Activated B cell treated with CpG ODN at 0.5 μM for 24 hours (primary cell): ENCODE measurements around the gene NEURL2. TPM values are rescaled to one million over a fixed set of nuclear protein-coding genes. Genes with fewer than 3 reads are reported as not detected.

Source experiments
- ATAC-seq: fragments of 200-7000 bp; cut with Tn5 transposase; one replicate; pipeline ENCODE4 v1.10.0; 2021; ENCODE audit warnings: low read depth, mild to moderate bottlenecking, moderate library complexity
- CTCF ChIA-PET: fragments of 350-600 bp; sonication (Branson Sonifier 250); formaldehyde crosslinking; loops from one replicate; lab custom pipeline; 2021; ENCODE audit warnings: antibody characterized with exemption; lab: Charles Lee
- POLR2A ChIA-PET: fragments of 350-600 bp; sonication (Branson Sonifier 250); formaldehyde crosslinking; loops from one replicate; lab custom pipeline; 2021; ENCODE audit warnings: antibody characterized with exemption; lab: Charles Lee
- DNase-seq: peaks from one replicate; pipeline ENCODE4 v3.0.0; 2022
- H3K27ac Mint-ChIP-seq: one replicate; pipeline ENCODE4 v1.8.0; 2020; ENCODE audit warnings: mixed read lengths
- H3K27me3 Mint-ChIP-seq: one replicate; pipeline ENCODE4 v1.8.0; 2021; ENCODE audit warnings: mixed read lengths
- H3K36me3 Mint-ChIP-seq: one replicate; pipeline ENCODE4 v1.8.0; 2021; ENCODE audit warnings: low read depth, mixed read lengths
- H3K4me1 Mint-ChIP-seq: one replicate; pipeline ENCODE4 v1.8.0; 2021; ENCODE audit warnings: mixed read lengths
- H3K4me3 Mint-ChIP-seq: one replicate; pipeline ENCODE4 v1.8.0; 2020; ENCODE audit warnings: mild to moderate bottlenecking, mixed read lengths
- H3K9me3 Mint-ChIP-seq: one replicate; pipeline ENCODE4 v1.8.0; 2020; ENCODE audit warnings: mixed read lengths
- CTCF ChIP-seq: fragments of 200-600 bp; IDR thresholded peaks from one replicate; pipeline ENCODE4 v1.8.0; 2022; ENCODE audit warnings: antibody characterized with exemption, mild to moderate bottlenecking
- intact Hi-C: fragments of 100-400 bp; cut with micrococcal nuclease; formaldehyde crosslinking; loops from one replicate; pipeline ENCODE4 v1.15.1; 2024
- total RNA-seq: library from RNA; stranded (reverse); gene quantifications from 2 replicates; pipeline ENCODE4 v1.2.3, GENCODE V29; 2022

The NEURL2 gene
- total RNA-seq, 1 donor from 2014 or later, result 2.0 TPM

DNA sequence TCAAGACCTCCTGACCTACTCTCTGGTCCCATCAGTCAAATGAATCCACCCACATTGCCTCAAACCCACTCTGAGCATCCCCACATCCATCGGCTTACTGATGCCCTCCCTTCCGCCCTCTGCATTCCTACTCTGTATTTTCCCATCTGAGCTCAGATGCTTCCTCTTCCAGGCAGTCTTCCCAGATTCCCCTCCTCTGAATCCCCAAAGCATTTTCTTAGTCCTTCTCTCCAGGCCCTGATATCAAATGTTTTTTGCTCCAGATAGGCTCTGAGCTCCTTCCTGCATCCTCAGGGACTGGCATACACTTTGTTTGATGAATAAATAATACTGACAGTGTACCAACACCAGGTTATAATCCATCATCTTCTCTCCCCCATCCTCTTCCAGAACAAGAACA, 17.1 kb upstream of the NEURL2 start:
- no peak overlapping the region for H3K4me3 Mint-ChIP-seq
- no peak for TF ChIP-seq CTCF

DNA sequence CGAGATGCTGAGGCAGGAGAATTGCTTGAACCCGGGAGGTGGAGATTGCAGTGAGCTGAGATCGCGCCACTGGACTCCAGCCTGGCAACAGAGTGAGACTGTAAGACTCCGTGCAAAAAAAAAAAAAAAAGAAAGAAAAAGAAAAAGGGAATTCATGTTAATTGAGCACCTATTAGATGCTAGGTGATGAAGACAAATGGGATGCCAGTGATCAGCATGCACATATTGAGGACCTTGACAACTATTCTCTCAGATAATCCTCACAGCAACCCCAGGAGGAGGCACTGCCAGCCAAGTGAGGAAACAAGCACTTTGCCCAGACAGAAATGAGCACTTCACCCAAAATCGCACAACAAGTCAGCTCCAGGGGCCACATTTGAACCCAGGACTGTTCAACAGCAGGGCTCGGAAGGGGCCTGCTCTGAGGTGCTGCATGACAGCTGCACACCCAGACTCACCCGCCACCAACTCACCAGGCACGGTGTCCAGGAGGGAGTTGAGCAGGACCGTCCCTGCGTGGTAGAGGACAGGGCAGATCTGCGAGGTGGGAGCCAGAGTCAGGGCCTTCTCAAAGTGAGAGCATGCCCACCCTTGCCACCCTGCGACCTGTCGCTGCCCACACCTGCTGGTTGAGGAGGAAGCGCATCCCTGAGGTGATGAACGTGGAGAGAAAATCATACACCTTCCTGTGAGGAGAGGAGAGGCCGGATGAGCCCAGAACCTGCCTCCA, 16.4 kb upstream of the NEURL2 start:
- H3K4me3 Mint-ChIP-seq, result no peak overlapping the region
- TF ChIP-seq CTCF, result no peak
- no peak overlapping the region for H3K27ac Mint-ChIP-seq
- ATAC-seq (no peak), DNase-seq (no peak)
- no peaks in the 10 kb centered on the region for H3K27me3 Mint-ChIP-seq
- H3K9me3 Mint-ChIP-seq, result no peaks in the 10 kb centered on the region
- H3K4me1 Mint-ChIP-seq, result peaks cover 28% of the 10 kb centered on the region
- ChIA-PET CTCF (no interaction called here), POLR2A (no interaction called here)
- H3K36me3 Mint-ChIP-seq, result no peaks in the 10 kb centered on the region
- intact Hi-C loops, result no loop called here

More for the DNA sequence above, 17.1 kb upstream of the NEURL2 start:
- Mint-ChIP-seq H3K27me3 (peaks cover under 1% of the 10 kb centered on the region), H3K36me3 (no peaks in the 10 kb centered on the region), H3K9me3 (no peaks in the 10 kb centered on the region), H3K27ac (no peak overlapping the region), H3K4me1 (peaks cover 26% of the 10 kb centered on the region)
- ATAC-seq, result no peak
- intact Hi-C loops, result no loop called here
- DNase-seq, result no peak
- POLR2A ChIA-PET, result no interaction called here
- CTCF ChIA-PET, result no interaction called here

GRCh38 chr20:45905505-45906079, 14.6 kb upstream of the NEURL2 start:
- Mint-ChIP-seq H3K27ac (no peak overlapping the region), H3K9me3 (no peaks in the 10 kb centered on the region), H3K4me1 (peaks cover 19% of the 10 kb centered on the region), H3K36me3 (no peaks in the 10 kb centered on the region), H3K4me3 (no peak overlapping the region), H3K27me3 (no peaks in the 10 kb centered on the region)
- TF ChIP-seq CTCF, result no peak
- DNase-seq, result no peak
- ChIA-PET CTCF (interaction anchor here (0.9 kb wide), 1 partner anchor 15 kb away, joined by 3 read pairs; no protein-coding TSS in a partner anchor), POLR2A (interaction anchor here (0.7 to 1.2 kb wide), 2 partner anchors 9 to 65 kb away, joined by 3 to 4 read pairs; no protein-coding TSS in a partner anchor)
- no peak for ATAC-seq
- intact Hi-C loops, result no loop called here

GRCh38 chr20:45904583-45905504, 13.8 kb upstream of the NEURL2 start:
- no peak for ATAC-seq
- intact Hi-C loops, result no loop called here
- peaks cover 13% of the 10 kb centered on the region for H3K4me1 Mint-ChIP-seq
- no peaks in the 10 kb centered on the region for H3K27me3 Mint-ChIP-seq
- TF ChIP-seq CTCF, result no peak
- H3K9me3 Mint-ChIP-seq, result no peaks in the 10 kb centered on the region
- no peaks in the 10 kb centered on the region for H3K36me3 Mint-ChIP-seq
- DNase-seq, result no peak
- ChIA-PET CTCF (interaction anchor here (0.9 kb wide), 1 partner anchor 15 kb away, joined by 3 read pairs; no protein-coding TSS in a partner anchor), POLR2A (interaction anchor here (0.7 to 1.2 kb wide), 3 partner anchors 8 to 66 kb away, joined by 3 to 4 read pairs (median 3); no protein-coding TSS in a partner anchor)
- no peak overlapping the region for H3K4me3 Mint-ChIP-seq
- no peak overlapping the region for H3K27ac Mint-ChIP-seq
